GM21526 (cell line): ENCODE results near the gene NMRK1.

Source experiments
- ATAC-seq: cut with Tn5 transposase; IDR thresholded peaks from one replicate; pipeline ENCODE4 v1.9.1; 2021; ENCODE audit warnings: moderate library complexity; ENCODE audit not compliant: unreplicated experiment, low FRiP score

The NMRK1 gene

GRCh38 chr9:75104607-75105006 is 16.7 kb upstream of the NMRK1 start:
- no peak for ATAC-seq

GRCh38 chr9:75102177-75102790 is 14.3 kb upstream of the NMRK1 start:
- no peak for ATAC-seq

GRCh38 chr9:75101004-75101588 is 13.1 kb upstream of the NMRK1 start:
- no peak for ATAC-seq

GRCh38 chr9:75096796-75097195 is 8.8 kb upstream of the NMRK1 start:
- ATAC-seq, result no peak

- no peak for ATAC-seq
These were observed 4.8 kb upstream of the NMRK1 start for GRCh38 chr9:75092766-75093165.

- ATAC-seq, result no peak
These were observed 2.6 kb upstream of the NMRK1 start for GRCh38 chr9:75090579-75090978.

GRCh38 chr9:75089373-75089766 is 1.4 kb upstream of the NMRK1 start:
- no peak for ATAC-seq

GRCh38 chr9:75088646-75089372 is 854 bp upstream of the NMRK1 start:
- ATAC-seq, result peak; percentile 35

- ATAC-seq, result no peak
These were observed 599 bp downstream of the NMRK1 start for GRCh38 chr9:75087289-75087823.

- no peak for ATAC-seq
These were observed 1.2 kb downstream of the NMRK1 start for GRCh38 chr9:75086541-75087288.

- ATAC-seq, result no peak
These were observed 2.3 kb downstream of the NMRK1 start for GRCh38 chr9:75085640-75086039.

- ATAC-seq, result no peak
These were observed 3.8 kb downstream of the NMRK1 start for GRCh38 chr9:75084081-75084672.

- ATAC-seq, result no peak
These were observed 4.6 kb downstream of the NMRK1 start for GRCh38 chr9:75083188-75083970.

- ATAC-seq, result no peak
These were observed 6.3 kb downstream of the NMRK1 start for GRCh38 chr9:75081632-75082031.

- no peak for ATAC-seq
These were observed 15.1 kb downstream of the NMRK1 start for GRCh38 chr9:75072895-75073294.

GRCh38 chr9:75071530-75072122 is 16.3 kb downstream of the NMRK1 start:
- ATAC-seq, result peak; percentile 70

GRCh38 chr9:75069171-75069570 is 18.8 kb downstream of the NMRK1 start:
- no peak for ATAC-seq

GRCh38 chr9:75067894-75068293 is 20.1 kb downstream of the NMRK1 start:
- no peak for ATAC-seq

GRCh38 chr9:75065510-75065909 is 22.4 kb downstream of the NMRK1 start:
- no peak for ATAC-seq
